Body of pancreas (tissue), 4 donors: ENCODE data around the gene RAPH1. TPM values are rescaled to one million over a fixed set of nuclear protein-coding genes. Genes with fewer than 3 reads are reported as not detected.
"Not testable (repeated sequence)": the region's sequence is repeated elsewhere in the genome, so short reads cannot be mapped to it uniquely, and the experiment has no call there.

Source experiments
- ATAC-seq: fragments of 150-250 bp; one replicate; pipeline ENCODE4 v1.9.1; 2016
- DNase-seq, 4 donors: peaks; one replicate each; pipeline ENCODE4 v3.0.0-alpha.2; 2019
- H3K27ac ChIP-seq, 4 donors: fragments of 200-600 bp; sonication (generic); 1 replicate in 3 of 4; 2 replicates in 1 of 4; pipeline versions ENCODE4 v1.5.1 to v1.6.1; 2016 to 2019; ENCODE audit warnings: mild to moderate bottlenecking in 1 of 4, mixed read lengths in 1 of 4, moderate library complexity in 1 of 4
- H3K27me3 ChIP-seq, 2 donors: fragments of 200-600 bp; sonication (generic); one replicate each; pipeline ENCODE4 v1.6.0; 2016; ENCODE audit warnings: mild to moderate bottlenecking in 1 of 2
- H3K36me3 ChIP-seq, 2 donors: fragments of 200-600 bp; sonication (generic); replicated peaks in 1 of 2; 2 replicates each; pipeline ENCODE4 v1.5.1; 2016; ENCODE audit warnings: low read depth in 2 of 2; ENCODE audit not compliant: insufficient read depth in 1 of 2
- H3K4me1 ChIP-seq: fragments of 200-600 bp; sonication (generic); one replicate; pipeline ENCODE4 v1.6.0; 2016
- H3K4me3 ChIP-seq, 2 donors: fragments of 200-600 bp; sonication (generic); 1 replicate in 1 of 2; 2 replicates in 1 of 2; pipeline ENCODE4 v1.5.1; 2016 to 2019
- H3K9me3 ChIP-seq, 3 donors: fragments of 200-600 bp; sonication (generic); 1 replicate in 2 of 3; 2 replicates in 1 of 3; pipeline ENCODE4 v1.5.1; 2016
- POLR2A ChIP-seq, 3 donors: fragments of 450-650 bp; IDR thresholded peaks; one replicate each; pipeline ENCODE4 v1.6.1; 2016; ENCODE audit warnings: antibody characterized with exemption in 3 of 3, mild to moderate bottlenecking in 2 of 3
- WGBS, 2 donors: methylation state at CpG; one replicate each; pipeline ENCODE4 v1.1.5; 2017; 5-methylcytosine and 5-hydroxymethylcytosine counted together
- intact Hi-C: fragments of 100-400 bp; cut with DNase I; formaldehyde crosslinking; loops from one replicate; pipeline ENCODE4 v1.15.1; 2023
- total RNA-seq, 2 donors: library from RNA; depleted of rRNA; stranded (reverse); fragments of >200 nt; gene quantifications; one replicate each; pipeline ENCODE4 v1.1.0, GENCODE V29; 2016
- TF ChIP-seq, protein P1 (sequence below), 7 experiments: fragments of 450-650 bp in 4 of 7; fragments of 200-600 bp in 3 of 7; sonication (generic) in 3 of 7; IDR thresholded peaks; one replicate each; pipeline ENCODE4 v1.5.1; 2016 to 2019; ENCODE audit warnings: antibody characterized with exemption in 7 of 7

Gene RAPH1
- total RNA-seq, 2 donors from 2014 or later, result 11.9 TPM

DNA sequence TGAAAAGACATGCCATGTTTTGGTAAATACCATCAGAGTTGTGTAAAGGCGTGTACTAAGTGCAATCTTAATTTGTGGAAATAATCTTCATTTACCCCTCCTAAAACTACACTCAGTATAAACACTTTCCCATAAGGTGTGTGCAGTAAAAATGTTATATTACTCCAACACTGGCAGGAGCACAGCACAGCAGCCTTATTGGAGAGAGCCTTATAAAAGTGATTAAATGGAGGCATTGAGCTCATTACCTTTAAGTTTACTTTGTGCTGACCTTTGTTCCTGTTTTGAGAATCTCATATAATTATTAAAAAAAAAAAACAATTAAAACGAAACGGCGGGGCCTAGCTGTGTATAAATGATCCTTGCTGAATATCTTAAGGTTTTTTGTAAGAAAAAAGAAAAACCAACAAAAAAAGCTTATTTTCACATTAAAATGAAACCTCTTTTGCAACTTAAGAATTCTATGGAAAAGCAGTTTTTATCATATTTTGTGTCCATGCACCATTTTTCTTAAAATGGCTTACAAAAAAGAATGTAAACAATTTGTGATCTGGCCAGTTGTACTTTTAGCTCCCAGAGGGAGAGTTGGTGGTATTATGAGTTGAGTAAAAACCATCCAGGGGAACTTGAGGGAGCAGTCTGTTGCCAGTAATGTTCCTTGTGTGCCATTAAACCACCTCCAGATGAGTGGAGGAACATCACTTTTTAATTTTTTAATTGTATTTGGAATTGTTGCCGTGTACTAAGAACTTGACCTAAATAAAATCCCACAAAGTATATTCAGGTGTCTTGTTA lies 103.5 kb downstream of the RAPH1 start:
- Histone ChIP-seq H3K27ac (no peak overlapping the region), H3K9me3 (no peaks in the 10 kb centered on the region), H3K27me3 (no peaks in the 10 kb centered on the region), H3K36me3 (peaks cover 0 to under 1% of the 10 kb centered on the region in 2 donors), H3K4me1 (no peaks in the 10 kb centered on the region), H3K4me3 (no peak overlapping the region)
- TF ChIP-seq, protein P1, sequence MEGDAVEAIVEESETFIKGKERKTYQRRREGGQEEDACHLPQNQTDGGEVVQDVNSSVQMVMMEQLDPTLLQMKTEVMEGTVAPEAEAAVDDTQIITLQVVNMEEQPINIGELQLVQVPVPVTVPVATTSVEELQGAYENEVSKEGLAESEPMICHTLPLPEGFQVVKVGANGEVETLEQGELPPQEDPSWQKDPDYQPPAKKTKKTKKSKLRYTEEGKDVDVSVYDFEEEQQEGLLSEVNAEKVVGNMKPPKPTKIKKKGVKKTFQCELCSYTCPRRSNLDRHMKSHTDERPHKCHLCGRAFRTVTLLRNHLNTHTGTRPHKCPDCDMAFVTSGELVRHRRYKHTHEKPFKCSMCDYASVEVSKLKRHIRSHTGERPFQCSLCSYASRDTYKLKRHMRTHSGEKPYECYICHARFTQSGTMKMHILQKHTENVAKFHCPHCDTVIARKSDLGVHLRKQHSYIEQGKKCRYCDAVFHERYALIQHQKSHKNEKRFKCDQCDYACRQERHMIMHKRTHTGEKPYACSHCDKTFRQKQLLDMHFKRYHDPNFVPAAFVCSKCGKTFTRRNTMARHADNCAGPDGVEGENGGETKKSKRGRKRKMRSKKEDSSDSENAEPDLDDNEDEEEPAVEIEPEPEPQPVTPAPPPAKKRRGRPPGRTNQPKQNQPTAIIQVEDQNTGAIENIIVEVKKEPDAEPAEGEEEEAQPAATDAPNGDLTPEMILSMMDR (IDR thresholded peaks at IDR 0.05), result no peak
- no peak for TF ChIP-seq POLR2A (IDR thresholded peaks at IDR 0.05)
- DNase-seq (no peak), ATAC-seq (no peak)
- intact Hi-C loops, result no loop called here
- 65 to 67% methylated on average over 5 of the region's 5 CpGs for WGBS, 2 donors

GRCh38 chr2:203429643-203430042 lies 105.5 kb downstream of the RAPH1 start:
- H3K36me3 ChIP-seq, H3K9me3 ChIP-seq, H3K4me1 ChIP-seq, intact Hi-C loops, H3K27me3 ChIP-seq, H3K27ac ChIP-seq, H3K4me3 ChIP-seq, DNase-seq, ATAC-seq: not testable (repeated sequence)
- 97 to 100% methylated on average over 4 of the region's 4 CpGs for WGBS, 2 donors

- no peak overlapping the region for H3K27ac ChIP-seq
- intact Hi-C loops, result no loop called here
- H3K4me3 ChIP-seq, result no peak overlapping the region
- TF ChIP-seq POLR2A (IDR thresholded peaks at IDR 0.05), result no peak
- TF ChIP-seq, protein P1 (IDR thresholded peaks at IDR 0.05), result no peak
- no peaks in the 10 kb centered on the region for H3K9me3 ChIP-seq
- no peaks in the 10 kb centered on the region for H3K27me3 ChIP-seq
- no peaks in the 10 kb centered on the region for H3K4me1 ChIP-seq
- ATAC-seq (no peak), DNase-seq (no peak)
- H3K36me3 ChIP-seq, result no peaks in the 10 kb centered on the region
- 72 to 93% methylated on average over 2 of the region's 2 CpGs for WGBS, 2 donors
Measured at GRCh38 chr2:203427061-203427460, 108.0 kb downstream of the RAPH1 start.

GRCh38 chr2:203418271-203418670 lies 116.8 kb downstream of the RAPH1 start:
- H3K36me3 ChIP-seq, result peaks cover 0 to 6% of the 10 kb centered on the region in 2 donors
- 90 to 95% methylated on average over 8 of the region's 8 CpGs for WGBS, 2 donors
- H3K27me3 ChIP-seq, result no peaks in the 10 kb centered on the region
- TF ChIP-seq, protein P1 (IDR thresholded peaks at IDR 0.05), result no peak
- no peak for TF ChIP-seq POLR2A (IDR thresholded peaks at IDR 0.05)
- H3K9me3 ChIP-seq, result peaks cover 0 to 2% (median 0%) of the 10 kb centered on the region in 3 donors
- ATAC-seq, result no peak
- H3K4me1 ChIP-seq, result no peaks in the 10 kb centered on the region
- no peak overlapping the region for H3K27ac ChIP-seq
- DNase-seq, result no peak
- intact Hi-C loops, result no loop called here
- H3K4me3 ChIP-seq, result no peak overlapping the region

DNA sequence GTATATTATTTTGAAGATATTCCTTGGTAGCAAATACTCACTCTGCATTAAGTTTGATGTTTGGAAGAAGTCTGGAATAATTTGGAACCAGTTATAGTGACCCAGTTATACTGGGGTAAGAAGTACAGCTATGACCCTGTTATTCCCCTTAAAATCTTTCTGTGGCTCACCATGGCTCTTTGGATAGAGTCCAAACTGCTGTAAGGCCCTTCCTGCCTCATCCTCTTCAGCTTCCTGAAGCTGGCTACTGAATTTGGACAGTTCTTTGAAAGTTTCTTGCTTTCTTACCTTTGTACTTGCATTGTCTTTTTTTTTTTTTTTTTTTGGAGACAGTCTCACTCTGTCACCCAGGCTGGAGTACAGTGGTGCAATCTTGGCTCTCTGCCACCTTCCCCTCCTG lies 121.3 kb downstream of the RAPH1 start:
- Histone ChIP-seq H3K27ac (no peak overlapping the region), H3K27me3 (no peaks in the 10 kb centered on the region), H3K9me3 (peaks cover 0 to 2% (median 0%) of the 10 kb centered on the region in 3 donors), H3K36me3 (peaks cover 0 to 6% of the 10 kb centered on the region in 2 donors), H3K4me1 (peaks cover 6% of the 10 kb centered on the region), H3K4me3 (no peak overlapping the region)
- intact Hi-C loops, result no loop called here
- ATAC-seq (no peak), DNase-seq (no peak)
- no peak for TF ChIP-seq POLR2A (IDR thresholded peaks at IDR 0.05)
- TF ChIP-seq, protein P1 (IDR thresholded peaks at IDR 0.05), result no peak
